GM12878 (cell line): Measurements from ENCODE around the gene NEK10. TPM values are rescaled to one million over a fixed set of nuclear protein-coding genes. Genes with fewer than 3 reads are reported as not detected.

Source experiments
- ATAC-seq: fragments of 200-7000 bp; cut with Tn5 transposase; 3 replicates; pipeline ENCODE4 v1.9.1; 2020; ENCODE audit warnings: mild to moderate bottlenecking, moderate library complexity
- BruUV-seq: library from RNA; stranded (reverse); fragments of 400-500 nt; replicated peaks from 2 replicates; lab custom pipeline; 2021; lab: Mats Ljungman, UMichigan
- CTCF ChIA-PET: fragments of 300-600 bp; sonication (Branson Sonifier 250); formaldehyde crosslinking; extraction: SDS; loops from one replicate; lab custom pipeline; 2021; ENCODE audit warnings: inconsistent platforms; lab: Yijun Ruan, JAX
- POLR2A ChIA-PET: fragments of 350-600 bp; formaldehyde crosslinking; extraction: SDS; loops from one replicate; lab custom pipeline; 2021; ENCODE audit warnings: inconsistent platforms; lab: Charles Lee
- RAD21 ChIA-PET: fragments of 300-600 bp; sonication (Branson Sonifier 250); formaldehyde crosslinking; loops from one replicate; lab custom pipeline; 2023; ENCODE audit warnings: antibody characterized with exemption; ENCODE audit not compliant: unreplicated experiment; lab: Charles Lee
- SMC1A ChIA-PET: fragments of 300-600 bp; sonication (Branson Sonifier 250); formaldehyde crosslinking; loops from one replicate; lab custom pipeline; 2023; ENCODE audit not compliant: unreplicated experiment, uncharacterized antibody; lab: Charles Lee
- DNase-seq: peaks from one replicate; pipeline ENCODE4 v3.0.0-alpha.2; 2011; ENCODE audit warnings: low read depth, low spot score
- FAIRE-seq: peaks from 3 replicates; lab custom pipeline; 2011; peaks lifted over from hg19 to GRCh38; lab: Jason Lieb, UNC
- H2AFZ ChIP-seq: 2 replicates; pipeline ENCODE4 v1.6.0; 2011; ENCODE audit warnings: low read depth, low read length, control low read depth; ENCODE audit not compliant: control insufficient read depth
- H3K27ac ChIP-seq: 2 replicates; pipeline ENCODE4 v1.5.1; 2011; ENCODE audit warnings: control low read depth; ENCODE audit not compliant: control insufficient read depth, insufficient read depth
- H3K27me3 ChIP-seq, 2 experiments: replicated peaks in 1 of 2; 2 replicates each; pipeline versions ENCODE4 v1.6.0 to v1.6.1; 2011; ENCODE audit warnings: low read length in 1 of 2; ENCODE audit not compliant: control insufficient read depth in 2 of 2, insufficient read depth in 2 of 2
- H3K36me3 ChIP-seq, 2 experiments: 2 replicates each; pipeline ENCODE4 v1.5.1; 2011; ENCODE audit warnings: low read length in 1 of 2; ENCODE audit not compliant: control insufficient read depth in 2 of 2, insufficient read depth in 2 of 2
- H3K4me1 ChIP-seq: 2 replicates; pipeline ENCODE4 v1.6.1; 2011; ENCODE audit warnings: mild to moderate bottlenecking, low read length, moderate library complexity, mixed read lengths; ENCODE audit not compliant: control insufficient read depth, insufficient read depth
- H3K4me2 ChIP-seq: 2 replicates; pipeline ENCODE4 v1.6.0; 2011; ENCODE audit warnings: control low read depth; ENCODE audit not compliant: control insufficient read depth, insufficient read depth
- H3K4me3 ChIP-seq: fragments of 200-600 bp; sonication (generic); 2 replicates; pipeline ENCODE4 v1.5.1; 2016
- H3K79me2 ChIP-seq: 2 replicates; pipeline ENCODE4 v1.6.0; 2011; ENCODE audit warnings: low read length; ENCODE audit not compliant: control insufficient read depth, insufficient read depth
- H3K9ac ChIP-seq: 2 replicates; pipeline ENCODE4 v1.8.0; 2011; ENCODE audit warnings: low read length, control low read depth, mixed read lengths; ENCODE audit not compliant: control insufficient read depth, insufficient read depth
- H3K9me3 ChIP-seq: replicated peaks from 3 replicates; pipeline ENCODE4 v1.5.1; 2011; ENCODE audit warnings: mild to moderate bottlenecking, low read length; ENCODE audit not compliant: control insufficient read depth, insufficient read depth
- H4K20me1 ChIP-seq: 2 replicates; pipeline ENCODE4 v1.6.0; 2011; ENCODE audit not compliant: control insufficient read depth, insufficient read depth
- ATF2 ChIP-seq: IDR thresholded peaks from 2 replicates; pipeline ENCODE4 v1.6.1; 2012; ENCODE audit warnings: low read length, inconsistent platforms
- BMI1 ChIP-seq: fragments of 450-650 bp; IDR thresholded peaks from 2 replicates; pipeline ENCODE4 v1.6.1; 2016; ENCODE audit warnings: mild to moderate bottlenecking, moderate library complexity, borderline replicate concordance
- CBFB ChIP-seq: IDR thresholded peaks from 2 replicates; pipeline ENCODE4 v1.6.1; 2016; ENCODE audit warnings: antibody characterized with exemption, low read depth
- CEBPZ ChIP-seq: fragments of 150-350 bp; IDR thresholded peaks from 2 replicates; pipeline ENCODE4 v1.6.1; 2016; ENCODE audit warnings: low read depth, low read length
- FOXM1 ChIP-seq: IDR thresholded peaks from 2 replicates; pipeline ENCODE4 v1.6.1; 2012; ENCODE audit warnings: low read depth, mild to moderate bottlenecking, inconsistent platforms, low read length, moderate library complexity
- HCFC1 ChIP-seq: fragments of 150-350 bp; IDR thresholded peaks from 2 replicates; pipeline ENCODE4 v1.6.1; 2014; ENCODE audit warnings: low read length
- IKZF2 ChIP-seq, 2 experiments: fragments of 450-650 bp; IDR thresholded peaks; 2 replicates each; pipeline ENCODE4 v1.6.1; 2017; ENCODE audit warnings: mild to moderate bottlenecking in 2 of 2, moderate library complexity in 2 of 2
- NBN ChIP-seq: fragments of 450-650 bp; IDR thresholded peaks from 2 replicates; pipeline ENCODE4 v1.6.1; 2016
- NFXL1 ChIP-seq: fragments of 450-650 bp; IDR thresholded peaks from 2 replicates; pipeline ENCODE4 v1.6.1; 2017; ENCODE audit warnings: antibody characterized with exemption, mild to moderate bottlenecking, borderline replicate concordance
- NFYA ChIP-seq: IDR thresholded peaks from 2 replicates; pipeline ENCODE4 v1.6.1; 2011; ENCODE audit warnings: low read depth, mild to moderate bottlenecking, low read length, improper control_type of control experiment, borderline replicate concordance
- NRF1 ChIP-seq: conservative IDR thresholded peaks from 2 replicates; pipeline ENCODE4 v1.6.1; 2011; ENCODE audit warnings: mild to moderate bottlenecking, low read depth, low read length, improper control_type of control experiment
- RBBP5 ChIP-seq: fragments of 200-600 bp; sonication (generic); conservative IDR thresholded peaks from 2 replicates; pipeline ENCODE4 v1.6.1; 2016
- RUNX3 ChIP-seq: IDR thresholded peaks from 2 replicates; pipeline ENCODE4 v1.6.1; 2012; ENCODE audit warnings: low read length, inconsistent platforms
- STAT3 ChIP-seq: IDR thresholded peaks from 2 replicates; pipeline ENCODE4 v1.6.1; 2011; ENCODE audit warnings: low read depth, low read length, improper control_type of control experiment
- ZNF217 ChIP-seq: fragments of 450-650 bp; IDR thresholded peaks from 2 replicates; pipeline ENCODE4 v1.6.1; 2017; ENCODE audit warnings: antibody characterized with exemption, mild to moderate bottlenecking
- WGBS: methylation state at CpG from one replicate; pipeline ENCODE4 v1.1.6; 2016; ENCODE audit warnings: low lambda C conversion rate; ENCODE audit not compliant: insufficient replicate concordance, insufficient coverage; ENCODE audit errors: missing lambda C conversion rate; 5-methylcytosine and 5-hydroxymethylcytosine counted together
- in situ Hi-C: fragments of 300-500 bp; cut with MboI; formaldehyde crosslinking; loops from 9 replicates; pipeline ENCODE4 v1.14.3; 2018; ENCODE audit warnings: mixed read lengths
- intact Hi-C: fragments of 100-400 bp; cut with micrococcal nuclease; formaldehyde crosslinking; loops from one replicate; pipeline ENCODE4 v1.14.2; 2022; ENCODE audit not compliant: unreplicated experiment
- polyA plus RNA-seq, 11 experiments: library from polyadenylated mRNA; depleted of rRNA in 4 of 11; unstranded in 6 of 11; stranded (reverse) in 5 of 11; fragments of >200 nt; fragmentation: Nextera tagmentation in 4 of 11; fragmentation: Illumina TruSeq in 1 of 11; extraction: Ambion mirVana in 4 of 11; extraction: Trizol in 1 of 11; gene quantifications; 1 replicate in 1 of 11; 2 replicates in 10 of 11; pipeline versions ENCODE4 v1.2.1 to v1.2.3, GENCODE V29; 2011 to 2016; ENCODE audit warnings: inconsistent platforms in 2 of 11, missing spikeins in 2 of 11, low read depth in 1 of 11
- total RNA-seq, 4 experiments: library from RNA; depleted of rRNA in 3 of 4; stranded (reverse); fragments of >200 nt in 3 of 4; fragmentation: Illumina TruSeq in 1 of 4; extraction: Trizol in 1 of 4; gene quantifications; 2 replicates each; pipeline versions ENCODE4 v1.2.1 to v1.2.3, GENCODE V29; 2013 to 2021
- TF ChIP-seq, protein P1 (sequence below): fragments of 450-650 bp; IDR thresholded peaks from 2 replicates; pipeline ENCODE4 v1.6.1; 2017; ENCODE audit warnings: mild to moderate bottlenecking
- TF ChIP-seq, protein P2 (sequence below): IDR thresholded peaks from 2 replicates; pipeline ENCODE4 v1.6.1; 2012; ENCODE audit warnings: low read depth, low read length, improper control_type of control experiment

NEK10 gene
- total and polyA plus RNA-seq, 10 of the 15 experiments (the other 5 are each of a cell fraction or from before 2014, with no cell fraction given): 0.06 to 0.40 (median 0.16) TPM; not detected in 2

- TF ChIP-seq NRF1 (no peak), CBFB (no peak), FOXM1 (no peak), STAT3 (no peak), NFYA (no peak)
- TF ChIP-seq, protein P1, sequence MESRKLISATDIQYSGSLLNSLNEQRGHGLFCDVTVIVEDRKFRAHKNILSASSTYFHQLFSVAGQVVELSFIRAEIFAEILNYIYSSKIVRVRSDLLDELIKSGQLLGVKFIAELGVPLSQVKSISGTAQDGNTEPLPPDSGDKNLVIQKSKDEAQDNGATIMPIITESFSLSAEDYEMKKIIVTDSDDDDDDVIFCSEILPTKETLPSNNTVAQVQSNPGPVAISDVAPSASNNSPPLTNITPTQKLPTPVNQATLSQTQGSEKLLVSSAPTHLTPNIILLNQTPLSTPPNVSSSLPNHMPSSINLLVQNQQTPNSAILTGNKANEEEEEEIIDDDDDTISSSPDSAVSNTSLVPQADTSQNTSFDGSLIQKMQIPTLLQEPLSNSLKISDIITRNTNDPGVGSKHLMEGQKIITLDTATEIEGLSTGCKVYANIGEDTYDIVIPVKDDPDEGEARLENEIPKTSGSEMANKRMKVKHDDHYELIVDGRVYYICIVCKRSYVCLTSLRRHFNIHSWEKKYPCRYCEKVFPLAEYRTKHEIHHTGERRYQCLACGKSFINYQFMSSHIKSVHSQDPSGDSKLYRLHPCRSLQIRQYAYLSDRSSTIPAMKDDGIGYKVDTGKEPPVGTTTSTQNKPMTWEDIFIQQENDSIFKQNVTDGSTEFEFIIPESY: no peak
- TF ChIP-seq, all 136 proteins: peak for 0
Observed at GRCh38 chr3:27311400-27311799, 57.8 kb downstream of the NEK10 start (continued).

DNA sequence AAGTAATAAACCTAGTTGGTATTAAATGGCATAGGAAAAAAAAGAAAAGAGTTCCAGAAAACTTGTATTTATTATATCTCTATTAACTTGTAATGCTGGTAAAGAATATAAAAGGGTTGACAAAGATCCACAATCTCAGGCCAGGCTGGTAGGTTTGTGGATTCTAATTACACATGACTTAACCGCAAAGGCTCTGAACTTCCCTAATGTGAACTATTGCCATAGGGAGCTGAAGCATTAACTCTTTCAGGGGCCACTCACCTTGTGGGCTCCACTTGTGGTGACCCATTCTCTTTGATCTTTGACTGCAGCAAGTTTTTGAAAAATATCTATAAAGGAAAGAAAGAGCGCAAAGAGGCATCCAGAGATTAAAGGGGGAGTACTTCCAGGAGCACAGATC lies 58.5 kb downstream of the NEK10 start:
- no peak for FAIRE-seq
- RAD21 ChIA-PET: interaction anchor here (1.4 to 4.6 kb wide), 3 partner anchors 156 to 371 kb away, joined by 3 to 21 read pairs (median 7); no protein-coding TSS in a partner anchor
- no peak for ATAC-seq
- Histone ChIP-seq H3K4me1 (no peaks in the 10 kb centered on the region), H2AFZ (no peak overlapping the region), H3K79me2 (no peaks in the 10 kb centered on the region), H3K9me3 (no peaks in the 10 kb centered on the region), H3K9ac (no peak overlapping the region), H3K4me2 (no peak overlapping the region), H3K27ac (no peak overlapping the region), H4K20me1 (no peaks in the 10 kb centered on the region), H3K4me3 (no peak overlapping the region), H3K27me3 (no peaks in the 10 kb centered on the region), H3K36me3 (no peaks in the 10 kb centered on the region)
- SMC1A ChIA-PET: interaction anchor here (0.6 to 4.2 kb wide), 10 partner anchors 19 to 1025 kb away, joined by 3 to 20 read pairs (median 4); no protein-coding TSS in a partner anchor
- CTCF ChIA-PET: interaction anchor here (0.8 to 6.3 kb wide), 7 partner anchors 11 to 395 kb away, joined by 3 to 58 read pairs (median 4); no protein-coding TSS in a partner anchor
- POLR2A ChIA-PET: interaction anchor here (0.5 to 0.6 kb wide), 2 partner anchors 207 to 370 kb away, joined by 5 to 6 read pairs; no protein-coding TSS in a partner anchor
- BruUV-seq: no TSS peak
- 69% methylated on average over 2 of the region's 2 CpGs for WGBS
- no peak for DNase-seq
- intact Hi-C loops (no loop called here), in situ Hi-C loops (loop anchor here (5.0 to 10.0 kb wide), 2 partner anchors 372 to 1024 kb away; no protein-coding TSS in a partner anchor)
- TF ChIP-seq NFXL1 (no peak), ZNF217 (no peak), IKZF2 (IDR thresholded peaks at IDR 0.05) (no peak), RBBP5 (no peak), ATF2 (no peak), NBN (no peak), CEBPZ (no peak), RUNX3 (no peak), BMI1 (no peak), HCFC1 (no peak)
- TF ChIP-seq, protein P2, sequence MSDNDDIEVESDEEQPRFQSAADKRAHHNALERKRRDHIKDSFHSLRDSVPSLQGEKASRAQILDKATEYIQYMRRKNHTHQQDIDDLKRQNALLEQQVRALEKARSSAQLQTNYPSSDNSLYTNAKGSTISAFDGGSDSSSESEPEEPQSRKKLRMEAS: no peak
